ENCODE measurements around the gene C3orf33.
"Not testable (repeated sequence)": the region's sequence is repeated elsewhere in the genome, so short reads cannot be mapped to it uniquely, and the experiment has no call there.

C3orf33 gene

GRCh38 chr3:155805802-155806618 lies at the start of gene C3orf33:
C3orf33 (minus strand) TSS chr3:155806278; CDS start chr3:155806252, 26 bp downstream.
- H3K9me3 Mint-ChIP-seq = no peaks in the 10 kb centered on the region
- peaks cover 7% of the 10 kb centered on the region for H3K27me3 Mint-ChIP-seq
- H3K27ac Mint-ChIP-seq = peak within 1 kb of the TSS; percentile 96 to 97
- peak within 1 kb of the TSS; percentile 86 to 91 for H3K4me3 Mint-ChIP-seq
- peak; percentile 83 to 85 for DNase-seq
- peaks cover 14% of the 10 kb centered on the region for H3K4me1 Mint-ChIP-seq
- peak; percentile 97 for ATAC-seq

- Mint-ChIP-seq H3K4me3 (peak within 1 kb of the TSS; percentile 94 to 99), H3K4me1 (peaks cover 42% of the 10 kb centered on the region), H3K27me3 (no peaks in the 10 kb centered on the region), H3K27ac (peak within 1 kb of the TSS; percentile 100), H3K9me3 (no peaks in the 10 kb centered on the region)
- ATAC-seq = peak; percentile 94
- DNase-seq = peak; percentile 99
These were observed 48.3 kb upstream of the C3orf33 start, which contains the start of gene SLC33A1 for GRCh38 chr3:155854141-155854940. SLC33A1 (minus strand) TSS chr3:155854427; CDS start chr3:155853997, 430 bp downstream.

GRCh38 chr3:155853214-155854140 lies 47.4 kb upstream of the C3orf33 start:
- DNase-seq (peak; percentile 35 to 47), ATAC-seq (peak; percentile 13)
- Mint-ChIP-seq H3K27me3 (no peaks in the 10 kb centered on the region), H3K27ac (peak overlapping the region; percentile 100), H3K4me3 (peak overlapping the region; percentile 94 to 99), H3K4me1 (peaks cover 46% of the 10 kb centered on the region), H3K9me3 (no peaks in the 10 kb centered on the region)

GRCh38 chr3:155852341-155852740 lies 46.3 kb upstream of the C3orf33 start:
- DNase-seq = no peak
- Mint-ChIP-seq H3K27me3 (no peaks in the 10 kb centered on the region), H3K4me1 (peaks cover 49% of the 10 kb centered on the region), H3K4me3 (peak overlapping the region; percentile 94 to 99), H3K27ac (peak overlapping the region; percentile 76), H3K9me3 (no peaks in the 10 kb centered on the region)
- no peak for ATAC-seq

- Mint-ChIP-seq H3K4me1 (peaks cover 65% of the 10 kb centered on the region), H3K4me3 (peak overlapping the region in 1 of 2 donors; percentile 60)
- H3K27me3 Mint-ChIP-seq, H3K9me3 Mint-ChIP-seq, ATAC-seq, H3K27ac Mint-ChIP-seq, DNase-seq: not testable (repeated sequence)
These were observed 43.3 kb upstream of the C3orf33 start for GRCh38 chr3:155849404-155849803.

- DNase-seq (no peak), ATAC-seq (no peak)
- no peaks in the 10 kb centered on the region for H3K27me3 Mint-ChIP-seq
- peak overlapping the region; percentile 0 to 29 for H3K4me3 Mint-ChIP-seq
- H3K9me3 Mint-ChIP-seq = no peaks in the 10 kb centered on the region
- H3K27ac Mint-ChIP-seq = no peak overlapping the region
- H3K4me1 Mint-ChIP-seq = peaks cover 67% of the 10 kb centered on the region
These were observed 41.9 kb upstream of the C3orf33 start for GRCh38 chr3:155847993-155848392.

GRCh38 chr3:155846119-155846518 lies 40.0 kb upstream of the C3orf33 start:
- Mint-ChIP-seq H3K4me1 (peaks cover 51% of the 10 kb centered on the region), H3K4me3 (peak overlapping the region in 1 of 2 donors; percentile 33), H3K9me3 (no peaks in the 10 kb centered on the region), H3K27me3 (no peaks in the 10 kb centered on the region), H3K27ac (no peak overlapping the region)
- DNase-seq (no peak), ATAC-seq (no peak)

GRCh38 chr3:155843569-155843968 lies 37.5 kb upstream of the C3orf33 start:
- no peak for ATAC-seq
- no peak overlapping the region for H3K27ac Mint-ChIP-seq
- no peak overlapping the region for H3K4me3 Mint-ChIP-seq

GRCh38 chr3:155835341-155836071 lies 29.4 kb upstream of the C3orf33 start:
- Mint-ChIP-seq H3K27ac (no peak overlapping the region), H3K4me3 (no peak overlapping the region), H3K27me3 (no peaks in the 10 kb centered on the region), H3K4me1 (no peaks in the 10 kb centered on the region), H3K9me3 (no peaks in the 10 kb centered on the region)
- ATAC-seq (peak; percentile 56), DNase-seq (no peak)

More at GRCh38 chr3:155843569-155843968, 37.5 kb upstream of the C3orf33 start:
- Mint-ChIP-seq H3K27me3 (no peaks in the 10 kb centered on the region), H3K4me1 (peaks cover 36% of the 10 kb centered on the region), H3K9me3 (no peaks in the 10 kb centered on the region)
- no peak for DNase-seq

GRCh38 chr3:155828490-155829098 lies 22.5 kb upstream of the C3orf33 start:
- not testable (repeated sequence) for DNase-seq, H3K27me3 Mint-ChIP-seq, ATAC-seq, H3K4me3 Mint-ChIP-seq, H3K9me3 Mint-ChIP-seq, H3K4me1 Mint-ChIP-seq, H3K27ac Mint-ChIP-seq

- H3K4me1 Mint-ChIP-seq = no peaks in the 10 kb centered on the region
- no peaks in the 10 kb centered on the region for H3K9me3 Mint-ChIP-seq
- no peak overlapping the region for H3K27ac Mint-ChIP-seq
- H3K27me3 Mint-ChIP-seq = peaks cover 8% of the 10 kb centered on the region
- no peak for ATAC-seq
- H3K4me3 Mint-ChIP-seq = no peak overlapping the region
- DNase-seq = no peak
These were observed 9.0 kb upstream of the C3orf33 start for GRCh38 chr3:155815030-155815545.

- ATAC-seq, H3K27me3 Mint-ChIP-seq, DNase-seq, H3K4me1 Mint-ChIP-seq, H3K9me3 Mint-ChIP-seq, H3K4me3 Mint-ChIP-seq, H3K27ac Mint-ChIP-seq: not testable (repeated sequence)
These were observed 7.1 kb upstream of the C3orf33 start for GRCh38 chr3:155813224-155813623.

- DNase-seq (no peak), ATAC-seq (no peak)
- H3K27ac Mint-ChIP-seq = no peak overlapping the region
- H3K4me3 Mint-ChIP-seq = no peak overlapping the region
- H3K9me3 Mint-ChIP-seq = no peaks in the 10 kb centered on the region
- peaks cover 8% of the 10 kb centered on the region for H3K27me3 Mint-ChIP-seq
- H3K4me1 Mint-ChIP-seq = peaks cover 14% of the 10 kb centered on the region
These were observed 3.1 kb upstream of the C3orf33 start for GRCh38 chr3:155809181-155809580.

GRCh38 chr3:155807823-155808222 lies 1.7 kb upstream of the C3orf33 start:
- ATAC-seq (no peak), DNase-seq (no peak)
- Mint-ChIP-seq H3K27me3 (peaks cover 8% of the 10 kb centered on the region), H3K4me3 (no peak overlapping the region), H3K9me3 (no peaks in the 10 kb centered on the region), H3K27ac (no peak overlapping the region), H3K4me1 (peaks cover 14% of the 10 kb centered on the region)
